Left renal pelvis (tissue), 4 donors: ENCODE results near the gene TRIM34. TPM values are rescaled to one million over a fixed set of nuclear protein-coding genes. Genes with fewer than 3 reads are reported as not detected.
"Not testable (repeated sequence)": the region's sequence is repeated elsewhere in the genome, so short reads cannot be mapped to it uniquely, and the experiment has no call there.

Experiments
- DNase-seq, 4 donors: peaks; one replicate each; pipeline ENCODE4 v3.0.0-alpha.2; 2013; ENCODE audit warnings: low read depth in 4 of 4, low spot score in 3 of 4
- polyA plus RNA-seq, 4 donors: library from polyadenylated mRNA; unstranded; fragments of 120-200 nt; gene quantifications; one replicate each; pipeline ENCODE4 v1.2.1, GENCODE V29; 2013; ENCODE audit not compliant: insufficient read length in 4 of 4

Gene TRIM34
- polyA plus RNA-seq, 4 donors = 10.4 to 11.1 (median 10.5) TPM

- DNase-seq = no peak
Measured at GRCh38 chr11:5620651-5621521, 3.9 kb upstream of the TRIM34 start.

GRCh38 chr11:5621580-5621979, 3.2 kb upstream of the TRIM34 start:
- DNase-seq = no peak

GRCh38 chr11:5622802-5623201, 2.0 kb upstream of the TRIM34 start:
- DNase-seq = no peak

- no peak for DNase-seq
Measured at GRCh38 chr11:5625281-5625680, 480 bp downstream of the TRIM34 start.

- DNase-seq = no peak
Measured at GRCh38 chr11:5626196-5626595, 1.4 kb downstream of the TRIM34 start.

GRCh38 chr11:5631417-5631816, 6.6 kb downstream of the TRIM34 start:
- DNase-seq = no peak

- DNase-seq = no peak
Measured at GRCh38 chr11:5631969-5632635, 7.3 kb downstream of the TRIM34 start.

- DNase-seq = no peak
Measured at GRCh38 chr11:5639953-5640352, 15.2 kb downstream of the TRIM34 start.

DNA sequence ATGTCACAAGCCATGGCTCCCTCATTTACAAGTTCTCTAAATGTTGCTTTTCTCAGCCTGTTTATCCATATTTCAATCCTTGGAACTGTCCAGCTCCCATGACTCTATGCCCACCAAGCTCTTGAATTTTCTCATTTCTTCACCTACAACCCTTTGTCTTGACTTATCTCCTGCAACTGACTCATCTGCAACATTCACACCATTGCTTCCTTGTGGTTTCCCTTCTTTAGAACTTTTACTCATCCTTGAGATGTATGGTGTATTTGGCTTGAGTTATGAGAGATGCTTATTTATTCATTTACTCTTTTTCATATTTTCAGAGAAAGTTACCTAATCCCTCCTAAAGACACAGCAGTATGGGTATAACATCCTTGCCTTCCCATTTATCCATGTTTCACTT, 18.8 kb downstream of the TRIM34 start:
- DNase-seq = no peak

DNA sequence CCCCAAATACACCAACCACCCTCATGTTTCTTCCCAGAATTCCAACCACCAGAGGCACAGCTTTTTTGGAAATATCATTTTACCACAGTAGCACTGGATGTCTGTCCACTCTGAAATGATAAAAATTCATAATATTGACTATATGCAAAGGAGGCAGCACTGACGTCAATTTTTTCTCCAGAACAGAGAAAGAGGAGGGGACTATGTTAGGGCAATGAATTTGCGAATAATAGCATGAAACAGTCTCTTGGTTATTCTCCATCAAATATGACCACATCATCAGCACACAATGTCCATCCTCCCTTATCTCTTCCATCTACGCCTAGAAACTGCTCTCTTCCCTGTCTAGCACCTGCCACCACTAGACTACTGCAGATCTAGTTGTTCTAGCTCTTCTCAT, 21.3 kb downstream of the TRIM34 start:
- DNase-seq = no peak

DNA sequence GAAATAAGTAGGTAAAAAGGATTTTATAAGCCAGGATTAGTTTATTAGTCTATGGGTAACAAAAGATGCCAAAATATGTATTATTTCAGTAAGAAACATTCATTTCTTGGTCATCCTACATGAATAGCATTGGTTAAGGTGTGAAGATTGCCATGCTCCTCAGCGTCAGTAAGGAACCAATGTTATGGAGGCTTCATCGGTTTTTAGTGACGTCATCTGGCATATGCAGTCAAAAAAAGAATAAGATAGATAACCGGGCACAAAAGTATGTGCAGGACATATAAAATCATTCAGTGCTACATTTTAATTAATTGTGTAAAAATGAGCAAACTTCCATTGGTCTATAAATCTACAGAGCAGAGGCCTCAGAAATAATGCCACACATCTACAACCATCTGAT, 30.7 kb downstream of the TRIM34 start:
- DNase-seq = no peak

DNA sequence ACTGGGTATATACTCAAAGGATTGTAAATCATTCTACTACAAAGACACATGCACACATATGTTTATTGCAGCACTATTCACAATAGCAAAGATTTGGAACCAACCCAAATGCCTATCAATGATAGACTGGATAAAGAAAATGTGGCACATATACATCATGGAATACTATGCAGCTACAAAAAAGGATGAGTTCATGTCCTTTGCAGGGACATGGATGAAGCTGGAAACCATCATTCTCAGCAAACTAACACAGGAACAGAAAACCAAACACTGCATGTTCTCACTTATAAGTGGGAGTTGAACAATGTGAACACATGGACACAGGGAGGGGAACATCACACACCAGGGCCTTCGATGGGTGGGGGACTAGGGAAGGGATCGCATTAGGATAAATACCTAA, 32.2 kb downstream of the TRIM34 start:
- not testable (repeated sequence) for DNase-seq

- no peak for DNase-seq
Measured at GRCh38 chr11:5658318-5658717, 33.5 kb downstream of the TRIM34 start.

DNA sequence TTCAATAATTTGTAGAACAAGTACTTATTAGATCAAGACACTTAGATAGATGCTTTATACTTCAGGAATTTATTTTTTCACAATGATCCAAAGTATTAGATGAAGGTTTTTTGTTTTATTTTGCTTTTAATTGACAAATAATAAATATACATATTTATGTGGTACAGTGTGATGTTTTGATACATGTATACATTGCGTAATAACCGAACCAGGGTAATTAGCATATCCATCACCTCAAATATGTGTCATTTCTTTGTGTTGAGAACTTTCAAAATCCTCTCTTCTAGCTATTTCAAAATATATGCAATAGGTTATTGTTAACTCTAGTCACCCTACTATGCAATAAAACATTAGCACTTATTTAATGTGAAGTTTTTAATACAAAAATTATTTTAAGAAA, 38.7 kb downstream of the TRIM34 start:
- DNase-seq = no peak

DNA sequence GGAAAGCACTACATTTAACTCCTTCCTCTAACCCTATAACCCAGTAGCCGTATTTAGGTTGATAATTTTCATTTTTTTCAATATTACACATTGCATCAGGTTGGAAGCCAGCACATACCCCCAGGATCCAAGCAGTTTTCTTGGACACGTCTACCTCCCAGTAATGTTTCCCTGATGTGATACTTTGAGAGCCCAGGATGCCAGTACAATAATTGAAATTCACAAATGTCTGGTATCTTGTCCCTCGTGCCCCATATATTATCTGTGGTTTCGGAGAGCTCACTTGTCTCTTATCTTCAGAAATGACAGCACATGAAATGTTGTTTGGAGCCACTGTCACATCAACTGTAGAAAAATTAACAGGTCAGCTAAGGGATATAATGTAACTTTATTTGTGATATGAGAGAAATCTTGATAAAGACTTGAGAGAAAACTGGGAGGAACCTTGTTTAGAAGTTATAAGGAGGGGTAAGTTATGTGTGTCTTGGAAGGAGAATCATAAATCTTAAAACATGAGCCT, 40.3 kb downstream of the TRIM34 start:
- no peak for DNase-seq

- no peak for DNase-seq
Measured at GRCh38 chr11:5665746-5666401, 41.1 kb downstream of the TRIM34 start.

GRCh38 chr11:5666402-5666793, 41.6 kb downstream of the TRIM34 start:
- no peak for DNase-seq

DNA sequence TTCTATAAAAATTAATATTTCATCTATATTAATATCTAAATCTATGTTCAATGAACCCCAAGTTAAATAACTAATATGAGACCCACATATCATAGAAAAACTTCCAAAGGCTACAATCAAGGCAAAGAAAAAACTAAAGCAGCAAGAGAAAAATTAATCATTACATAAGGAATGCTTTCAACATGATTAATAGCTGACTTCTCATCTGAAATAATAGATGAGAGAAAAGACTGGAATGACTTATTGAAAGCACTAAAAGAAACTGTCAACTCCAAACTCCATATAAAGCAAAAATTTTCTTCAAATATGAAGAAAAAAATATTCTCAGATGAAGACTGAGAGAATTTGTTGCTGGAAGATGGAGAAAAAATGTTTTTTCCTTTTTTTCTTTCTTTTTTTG, 47.0 kb downstream of the TRIM34 start:
- no peak for DNase-seq

DNA sequence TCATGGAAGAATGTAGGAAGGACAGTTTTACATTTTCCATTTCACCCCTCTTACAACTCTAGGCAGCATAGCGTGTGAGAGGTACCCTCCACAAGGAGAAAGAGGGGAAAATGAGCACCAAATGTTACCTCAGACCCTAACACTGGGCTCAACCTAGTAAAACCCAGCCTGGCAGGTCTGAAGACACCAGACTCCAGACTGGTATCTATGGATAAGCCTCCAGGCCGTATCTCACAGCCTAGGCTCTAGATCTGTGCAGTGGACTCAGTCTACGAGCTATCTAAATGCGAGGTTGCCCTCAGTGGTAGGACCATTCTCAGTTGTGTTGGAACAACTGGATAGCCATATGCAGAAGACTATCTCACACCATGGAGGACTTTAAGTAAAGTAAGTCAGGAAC, 49.6 kb downstream of the TRIM34 start:
- DNase-seq = no peak

- DNase-seq = no peak
Measured at GRCh38 chr11:5679811-5680210, 55.0 kb downstream of the TRIM34 start.

DNA sequence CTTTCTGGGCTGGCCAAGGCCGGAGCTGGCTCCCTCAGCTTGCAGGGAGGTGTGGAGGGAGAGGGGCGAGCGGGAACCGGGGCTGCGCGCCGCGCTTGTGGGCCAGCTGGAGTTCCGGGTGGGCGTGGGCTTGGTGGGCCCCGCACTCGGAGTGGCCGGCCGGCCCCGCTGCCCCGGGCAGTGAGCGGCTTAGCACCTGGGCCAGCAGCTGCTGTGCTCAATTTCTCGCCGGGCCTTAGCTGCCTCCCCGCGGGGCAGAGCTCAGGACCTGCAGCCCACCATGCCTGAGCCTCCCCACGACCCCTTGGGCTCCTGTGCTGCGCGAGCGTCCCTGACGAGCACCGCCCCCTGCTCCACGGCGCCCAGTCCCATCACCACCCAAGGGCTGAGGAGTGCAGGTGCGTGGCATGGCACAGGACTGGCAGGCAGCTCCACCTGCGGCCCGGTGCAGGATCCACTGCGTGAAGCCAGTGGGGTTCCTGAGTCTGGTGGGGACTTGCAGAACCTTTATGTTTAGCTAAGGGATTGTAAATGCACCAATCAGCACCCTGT, 58.2 kb downstream of the TRIM34 start:
- not testable (repeated sequence) for DNase-seq
